WERI-Rb-1 (cell line): ENCODE data around the gene RAD18.

ENCODE experiments used
- DNase-seq: peaks from one replicate; pipeline ENCODE4 v3.0.0-alpha.2; 2020
- H3K27ac ChIP-seq: fragments of 250-450 bp; sonication (Bioruptor Pico); 2 replicates; pipeline ENCODE4 v1.5.1; 2020; ENCODE audit warnings: mild to moderate bottlenecking, moderate library complexity
- H3K27me3 ChIP-seq: fragments of 250-450 bp; sonication (Bioruptor Pico); 2 replicates; pipeline ENCODE4 v1.5.1; 2021; ENCODE audit warnings: mild to moderate bottlenecking, low read depth, moderate library complexity; ENCODE audit not compliant: insufficient read depth, severe bottlenecking
- H3K36me3 ChIP-seq: fragments of 250-450 bp; sonication (Bioruptor Pico); 2 replicates; pipeline ENCODE4 v1.5.1; 2020; ENCODE audit warnings: mild to moderate bottlenecking, moderate library complexity
- H3K4me3 ChIP-seq: 2 replicates; pipeline ENCODE4 v1.5.1; 2011; ENCODE audit warnings: low read depth, mild to moderate bottlenecking, control low read depth, low read length
- H3K9me3 ChIP-seq: fragments of 250-450 bp; sonication (Bioruptor Pico); 2 replicates; pipeline ENCODE4 v1.5.1; 2021; ENCODE audit warnings: mild to moderate bottlenecking, moderate library complexity; ENCODE audit not compliant: severe bottlenecking
- CTCF ChIP-seq: IDR thresholded peaks from 2 replicates; pipeline ENCODE4 v1.5.1; 2011; ENCODE audit warnings: low read depth, mild to moderate bottlenecking, control low read depth, inconsistent platforms, low read length

RAD18 gene

GRCh38 chr3:8993331-8993730 is 30.1 kb upstream of the RAD18 start:
- no peaks in the 10 kb centered on the region for H3K36me3 ChIP-seq
- H3K9me3 ChIP-seq = no peaks in the 10 kb centered on the region
- DNase-seq = no peak
- H3K27ac ChIP-seq = no peak overlapping the region
- TF ChIP-seq CTCF = no peak
- no peak overlapping the region for H3K4me3 ChIP-seq
- H3K27me3 ChIP-seq = no peaks in the 10 kb centered on the region

GRCh38 chr3:8992854-8993253 is 29.6 kb upstream of the RAD18 start:
- TF ChIP-seq CTCF = no peak
- H3K27me3 ChIP-seq = no peaks in the 10 kb centered on the region
- no peak overlapping the region for H3K4me3 ChIP-seq
- no peak for DNase-seq
- H3K27ac ChIP-seq = no peak overlapping the region
- no peaks in the 10 kb centered on the region for H3K36me3 ChIP-seq
- H3K9me3 ChIP-seq = no peaks in the 10 kb centered on the region

- no peak for TF ChIP-seq CTCF
- Histone ChIP-seq H3K4me3 (no peak overlapping the region), H3K9me3 (no peaks in the 10 kb centered on the region), H3K27ac (no peak overlapping the region), H3K27me3 (no peaks in the 10 kb centered on the region), H3K36me3 (no peaks in the 10 kb centered on the region)
- no peak for DNase-seq
Observed at GRCh38 chr3:8992199-8992598, 28.9 kb upstream of the RAD18 start.

GRCh38 chr3:8990266-8991215 is 27.3 kb upstream of the RAD18 start:
- H3K4me3 ChIP-seq = no peak overlapping the region
- TF ChIP-seq CTCF = no peak
- no peaks in the 10 kb centered on the region for H3K36me3 ChIP-seq
- H3K9me3 ChIP-seq = no peaks in the 10 kb centered on the region
- peak; percentile 25 for DNase-seq
- no peak overlapping the region for H3K27ac ChIP-seq
- H3K27me3 ChIP-seq = no peaks in the 10 kb centered on the region

GRCh38 chr3:8988791-8989558 is 25.7 kb upstream of the RAD18 start:
- H3K27ac ChIP-seq = no peak overlapping the region
- no peak for TF ChIP-seq CTCF
- no peaks in the 10 kb centered on the region for H3K27me3 ChIP-seq
- no peak overlapping the region for H3K4me3 ChIP-seq
- DNase-seq = no peak
- H3K9me3 ChIP-seq = no peaks in the 10 kb centered on the region
- no peaks in the 10 kb centered on the region for H3K36me3 ChIP-seq
